NCI-H1694 treated with DMSO at 0.1 percent for 48 hours (cell line): ENCODE results near the gene RSPH10B.
A peak's percentile ranks its signal among the peaks of the same experiment; 100 is the strongest.
"Not testable (repeated sequence)": the region's sequence is repeated elsewhere in the genome, so short reads cannot be mapped to it uniquely, and the experiment has no call there.

Source experiments
- DNase-seq: peaks from one replicate; lab custom pipeline; 2025; lab: John Stamatoyannopoulos, UW

RSPH10B gene

DNA sequence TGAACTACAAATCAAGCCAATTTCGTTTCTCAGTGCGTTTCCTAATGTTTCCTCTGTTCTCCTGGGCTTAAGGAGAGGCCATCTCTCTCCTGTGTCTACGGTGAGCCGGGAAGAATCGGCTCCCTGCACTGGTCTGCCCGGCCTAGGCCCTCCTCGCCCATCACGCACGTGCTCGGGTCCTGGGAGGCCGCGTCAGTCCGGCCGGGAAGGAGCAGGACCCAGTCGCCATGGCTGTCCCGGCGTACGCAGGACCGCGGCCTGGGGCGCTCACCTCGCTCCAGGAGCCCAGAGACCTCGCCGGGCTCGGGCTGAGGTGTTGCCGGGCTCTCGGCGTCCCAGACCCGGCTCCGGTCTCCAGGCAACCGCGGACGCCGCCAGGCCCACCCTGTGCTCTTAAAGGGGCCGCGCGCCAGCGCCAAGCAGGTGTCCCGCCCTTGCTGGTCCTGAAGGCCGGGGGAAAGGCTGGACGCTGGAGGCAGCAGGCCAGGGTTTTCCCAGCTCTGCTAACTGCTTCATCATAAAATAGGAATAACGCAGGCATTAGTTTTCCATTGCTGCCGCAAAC, at the start of gene RSPH10B:
Gene RSPH10B, minus strand, starts transcription at position 343 of the 565 bp plus-strand sequence. CDS start 3,573 bp downstream, outside the sequence.
- not testable (repeated sequence) for DNase-seq

DNA sequence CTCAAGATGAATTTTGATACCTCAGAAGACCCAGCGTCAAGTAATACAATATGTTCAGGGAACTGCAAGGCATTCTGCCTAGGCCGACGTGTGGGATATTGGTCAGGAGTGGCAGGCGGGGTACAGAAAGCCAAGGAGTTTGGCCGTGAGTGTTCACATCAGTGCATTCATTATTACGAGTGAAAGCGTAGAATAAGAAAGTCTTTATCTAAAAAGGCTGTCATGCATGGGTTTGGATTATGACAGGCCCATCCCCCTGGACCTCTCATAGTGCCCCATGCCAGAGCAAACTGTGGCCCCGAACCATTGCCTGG, 46.1 kb upstream of the RSPH10B start:
- no peak for DNase-seq

DNA sequence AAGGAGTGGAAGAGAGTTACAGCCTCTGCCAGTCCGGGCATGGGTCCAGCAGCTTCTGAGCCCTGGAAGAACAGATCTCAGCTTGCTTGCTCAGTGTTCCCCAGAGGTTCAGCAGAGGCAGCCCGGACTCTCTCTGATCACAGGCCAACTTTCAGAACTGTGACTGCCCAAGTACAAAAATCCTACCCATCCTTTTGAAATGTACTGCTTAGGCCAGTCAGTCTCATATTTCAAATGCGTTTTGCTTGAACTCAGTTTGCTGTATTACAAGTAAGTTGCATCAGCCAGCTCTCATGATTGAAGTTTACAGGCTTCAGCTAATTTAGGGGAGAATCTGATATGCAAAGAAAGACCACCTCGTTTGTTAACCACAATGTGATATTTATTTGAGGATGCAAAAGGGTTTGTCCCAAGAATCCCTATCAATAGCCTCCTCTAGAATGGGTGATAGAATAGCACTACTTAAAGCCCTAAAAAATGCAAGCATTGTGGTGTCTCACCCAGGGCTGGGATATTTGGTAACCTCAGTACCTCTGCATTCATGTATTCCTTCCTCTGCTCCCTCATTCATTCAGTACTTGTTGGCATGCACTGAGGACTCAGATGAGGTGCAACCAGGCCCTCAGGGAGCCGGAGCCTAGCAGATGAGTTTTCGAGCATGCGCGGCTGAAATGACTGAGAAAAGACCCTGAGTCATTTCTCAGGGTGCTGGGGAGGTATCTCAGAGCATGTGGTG, 45.6 kb upstream of the RSPH10B start:
- no peak for DNase-seq

DNA sequence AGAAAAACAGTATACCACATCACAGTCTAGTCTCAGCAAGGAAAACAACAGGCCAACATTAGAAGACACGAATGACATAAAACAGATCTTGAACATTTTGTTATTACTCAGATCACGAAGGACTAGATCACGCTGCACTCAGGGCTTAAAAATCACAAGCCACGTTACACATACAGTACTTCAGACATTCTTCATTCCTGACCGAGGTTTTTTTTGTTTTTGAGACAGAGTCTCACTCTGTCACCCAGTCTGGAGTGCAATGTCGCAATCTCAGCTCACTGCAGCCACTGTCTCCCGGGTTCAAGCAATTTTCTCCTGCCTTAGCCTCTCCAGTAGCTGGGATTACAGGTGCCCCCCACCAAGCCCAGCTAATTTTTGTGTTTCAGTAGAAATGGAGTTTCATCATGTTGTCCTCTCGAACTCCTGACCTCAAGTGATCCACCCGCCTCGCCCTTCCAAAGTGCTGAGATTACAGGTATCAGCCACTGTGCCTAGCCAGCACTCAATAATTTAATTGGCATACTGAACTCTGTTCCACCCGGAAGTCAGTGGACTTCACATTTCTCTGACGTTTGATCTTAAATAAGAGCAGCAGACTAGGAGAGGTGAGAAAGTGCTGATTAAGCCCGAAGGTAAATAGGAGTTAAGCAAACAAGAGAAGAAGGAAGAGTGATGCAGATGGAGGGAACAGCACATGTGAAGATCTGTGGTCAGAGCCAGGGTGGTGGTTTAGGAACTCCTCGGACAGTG, 42.0 kb upstream of the RSPH10B start:
- DNase-seq = no peak

DNA sequence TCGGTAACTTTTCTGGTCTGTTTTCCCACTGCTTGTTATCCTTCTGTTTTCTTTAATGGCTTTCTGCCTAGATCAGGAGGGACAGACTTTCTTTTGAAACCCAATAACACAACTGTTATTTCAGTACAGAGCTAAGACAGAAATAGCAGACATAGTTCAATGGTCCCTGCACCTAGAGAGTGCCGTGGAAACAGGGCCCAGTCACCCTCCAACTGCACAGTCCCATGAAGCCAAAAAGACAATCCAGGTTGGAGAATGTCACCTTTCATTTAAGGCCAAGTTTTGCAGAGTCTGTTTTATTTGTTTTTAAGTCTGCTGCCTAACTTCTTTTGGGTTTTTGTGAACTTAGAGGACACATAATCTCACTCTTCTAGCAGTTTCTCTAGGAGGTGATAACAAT, 41.1 kb upstream of the RSPH10B start:
- DNase-seq = no peak

DNA sequence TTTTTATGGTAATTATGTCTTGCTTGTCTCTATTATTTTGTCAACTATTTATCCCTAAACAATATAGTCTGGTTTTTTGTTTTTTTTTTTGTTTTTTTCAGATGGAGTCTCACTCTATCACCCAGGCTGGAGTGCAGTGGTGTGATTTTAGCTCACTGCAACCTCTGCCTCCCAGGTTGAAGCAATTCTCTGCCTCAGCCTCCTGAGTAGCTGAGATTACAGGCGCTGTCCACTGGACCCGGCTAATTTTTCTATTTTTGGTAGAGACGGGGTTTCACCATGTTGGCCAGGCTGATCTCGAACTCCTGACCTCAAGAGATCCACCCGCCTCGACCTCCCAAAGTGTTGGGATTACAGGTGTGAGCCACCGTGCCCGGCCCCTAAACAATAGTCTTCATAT, 39.9 kb upstream of the RSPH10B start:
- not testable (repeated sequence) for DNase-seq

DNA sequence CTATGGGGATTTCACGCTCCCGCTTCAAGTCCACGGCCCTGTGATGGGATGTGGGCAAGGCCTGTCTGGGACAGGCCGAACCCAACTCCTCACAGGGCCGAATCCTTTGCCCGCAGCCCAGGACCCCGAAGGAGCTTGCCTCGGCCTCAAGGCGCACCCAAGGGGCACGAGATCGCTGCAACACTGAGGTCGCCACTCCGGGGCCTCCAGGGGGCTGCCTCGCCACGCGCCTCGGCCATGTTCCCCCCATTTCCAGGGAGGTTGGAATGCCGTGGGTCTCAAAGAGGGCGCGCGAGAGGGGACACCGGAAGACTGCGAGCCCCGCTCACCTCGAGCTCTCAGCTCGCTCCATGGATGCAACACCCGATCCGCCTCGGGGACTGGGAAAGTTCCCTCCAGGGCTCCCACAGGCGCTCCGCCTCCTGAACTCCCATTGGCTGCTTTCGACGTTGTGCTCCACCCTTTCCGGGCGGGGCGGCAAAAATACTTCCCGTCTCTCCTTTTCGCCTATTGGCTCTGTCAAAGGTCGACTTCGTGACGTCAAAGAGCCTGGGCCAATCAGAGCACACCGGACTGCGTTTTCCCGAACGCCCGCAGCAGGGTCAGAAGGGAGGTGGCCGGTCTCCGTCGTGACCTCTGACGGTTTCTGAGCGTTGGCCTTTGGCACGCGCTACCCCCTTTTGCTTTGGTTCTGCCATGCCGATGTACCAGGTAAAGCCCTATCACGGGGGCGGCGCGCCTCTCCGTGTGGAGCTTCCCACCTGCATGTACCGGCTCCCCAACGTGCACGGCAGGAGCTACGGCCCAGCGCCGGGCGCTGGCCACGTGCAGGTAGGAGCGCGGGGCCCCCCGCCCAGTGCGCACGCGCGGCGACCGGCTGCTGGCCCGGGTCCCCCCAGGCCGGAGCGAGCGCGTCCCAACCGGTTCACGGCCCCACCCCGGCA, 38.5 kb upstream of the RSPH10B start, which contains the start of the genes AIMP2 and PMS2:
Gene AIMP2, plus strand, starts transcription at position 605 of the 944 bp plus-strand sequence. Its CDS starts 92 bp downstream, at position 697.
Gene PMS2, minus strand, starts transcription at position 382 of the 944 bp plus-strand sequence. Its CDS starts 30 bp downstream, at position 352.
- peak; percentile 98 for DNase-seq

DNA sequence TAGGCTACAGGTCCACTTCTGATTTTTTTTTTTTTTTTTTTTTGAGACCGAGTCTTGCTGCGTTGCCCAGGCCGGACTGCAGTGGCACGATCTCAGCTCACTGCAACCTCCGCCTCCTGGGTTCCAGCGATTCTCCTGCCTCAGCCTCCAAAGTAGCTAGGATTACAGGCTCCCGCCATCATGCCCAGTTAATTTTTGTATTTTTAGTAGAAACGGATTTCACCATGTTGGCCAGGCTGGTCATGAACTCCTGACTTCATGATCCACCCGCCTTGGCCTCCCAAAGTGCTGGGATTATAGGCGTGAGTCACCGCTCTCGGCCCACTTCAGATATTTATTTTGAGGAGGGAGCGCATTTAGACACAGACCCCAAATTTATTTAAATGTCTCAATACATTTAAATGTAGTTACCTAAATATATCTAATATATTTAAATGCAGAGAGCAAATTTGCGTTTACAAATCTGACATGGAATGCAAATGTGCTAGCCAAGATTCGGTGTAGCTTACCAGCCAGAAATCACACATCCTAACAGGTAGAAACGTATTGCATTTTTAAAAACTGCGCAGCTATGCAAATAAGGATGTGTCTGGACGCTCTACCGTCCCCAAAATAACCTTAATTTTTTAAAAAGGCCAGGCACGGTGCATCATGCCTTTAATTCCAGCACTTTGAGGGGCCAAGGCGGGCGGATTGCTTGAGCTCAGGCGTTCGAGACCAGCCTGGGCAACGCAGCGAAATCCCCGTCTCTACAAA, 37.5 kb upstream of the RSPH10B start:
- not testable (repeated sequence) for DNase-seq

DNA sequence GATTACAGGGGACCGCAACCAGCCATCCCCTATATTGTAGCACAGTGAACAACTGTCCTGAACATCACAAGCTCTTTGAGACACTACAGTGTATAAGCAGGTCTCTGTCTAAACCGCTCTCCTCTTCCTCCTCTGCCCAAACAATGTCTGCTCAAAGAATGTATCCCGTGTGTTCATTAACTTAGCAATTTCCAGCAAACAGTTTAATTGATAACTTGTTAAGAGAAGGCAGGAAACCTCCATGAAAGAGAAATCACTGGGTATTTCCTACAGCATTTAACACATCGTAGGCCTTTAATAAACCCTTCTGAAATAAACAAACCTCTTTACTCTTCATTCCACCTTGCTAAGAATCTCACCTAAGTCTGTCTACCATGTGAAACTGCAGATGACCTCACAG, 36.9 kb upstream of the RSPH10B start:
- DNase-seq = no peak

DNA sequence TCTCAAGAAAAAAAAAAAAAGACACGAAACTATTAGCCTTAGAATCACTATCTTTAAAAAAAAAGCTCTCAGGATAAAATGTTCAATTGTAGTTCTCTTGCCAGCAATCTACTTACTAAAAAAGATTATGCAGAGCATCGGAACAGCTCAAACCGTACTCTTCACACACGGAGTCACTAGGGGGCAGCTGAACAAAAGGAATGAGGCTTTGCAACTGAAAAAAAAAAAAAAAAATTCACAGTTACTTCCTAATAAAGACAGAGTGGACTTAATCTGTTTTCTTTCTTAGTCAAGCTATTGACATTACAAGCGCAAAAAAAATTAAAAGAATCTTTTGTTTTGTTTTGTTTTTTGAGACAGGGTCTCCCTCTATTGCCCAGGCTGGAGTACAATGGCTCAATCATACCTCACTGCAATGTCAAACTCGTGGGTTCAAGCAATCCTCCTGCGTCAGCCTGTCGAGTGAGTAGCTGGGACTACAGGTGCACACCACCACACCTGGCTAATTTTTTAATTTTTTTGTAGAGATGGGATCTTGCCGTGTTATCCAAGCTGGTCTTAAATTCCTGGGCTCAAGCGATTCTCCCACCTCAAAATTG, 26.8 kb upstream of the RSPH10B start:
- DNase-seq = peak; percentile 47

DNA sequence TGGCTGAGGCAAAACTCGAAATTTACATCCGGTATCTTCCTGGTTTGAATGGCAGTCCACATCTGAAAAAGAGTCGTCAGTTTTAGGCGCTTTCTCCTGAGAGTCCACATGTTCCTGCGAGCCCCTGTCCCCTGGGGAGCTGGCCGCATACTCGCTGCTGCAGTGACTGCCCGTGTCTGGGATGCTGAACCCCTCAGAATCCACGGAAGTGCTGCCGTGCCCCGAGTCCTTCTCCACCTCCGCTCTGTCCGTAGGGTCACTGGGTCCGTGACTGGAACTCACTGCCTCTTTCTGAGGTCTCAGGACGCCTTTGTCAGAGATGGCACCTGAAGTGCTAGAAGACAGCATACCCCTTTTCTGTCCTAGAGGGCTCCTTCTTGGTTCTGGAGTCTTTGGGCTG, 16.6 kb upstream of the RSPH10B start:
- DNase-seq = not testable (repeated sequence)

DNA sequence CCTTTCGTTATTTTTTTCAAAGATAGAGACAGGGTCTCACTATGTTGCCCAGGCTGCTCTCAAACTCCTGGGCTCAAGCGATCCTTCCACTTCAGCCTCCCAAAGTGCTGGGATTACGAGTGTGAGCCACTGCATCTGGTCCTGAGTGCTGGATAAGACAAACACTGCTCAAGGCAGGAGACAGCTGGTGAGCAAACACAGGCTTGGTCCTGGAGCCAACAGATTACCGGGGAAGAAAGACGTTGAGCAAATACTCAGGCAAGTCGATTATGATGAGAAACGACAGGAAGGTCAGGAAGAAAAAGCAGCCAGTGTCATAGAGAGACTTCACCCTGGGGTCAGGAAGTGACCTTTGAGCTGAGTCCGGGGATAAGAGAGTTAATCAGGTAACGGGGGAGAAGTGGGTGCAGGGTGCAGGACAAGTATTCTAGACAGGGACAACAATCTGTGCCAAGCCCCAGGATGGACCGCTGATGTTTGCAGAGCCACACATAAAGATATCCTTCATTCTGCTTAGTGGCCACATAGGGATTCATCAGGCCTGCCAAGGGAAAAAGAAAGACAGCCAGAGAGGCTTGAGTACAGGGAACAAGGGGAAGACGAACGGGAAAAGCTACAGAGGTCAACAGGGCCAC, 9.3 kb upstream of the RSPH10B start:
- DNase-seq = not testable (repeated sequence)

DNA sequence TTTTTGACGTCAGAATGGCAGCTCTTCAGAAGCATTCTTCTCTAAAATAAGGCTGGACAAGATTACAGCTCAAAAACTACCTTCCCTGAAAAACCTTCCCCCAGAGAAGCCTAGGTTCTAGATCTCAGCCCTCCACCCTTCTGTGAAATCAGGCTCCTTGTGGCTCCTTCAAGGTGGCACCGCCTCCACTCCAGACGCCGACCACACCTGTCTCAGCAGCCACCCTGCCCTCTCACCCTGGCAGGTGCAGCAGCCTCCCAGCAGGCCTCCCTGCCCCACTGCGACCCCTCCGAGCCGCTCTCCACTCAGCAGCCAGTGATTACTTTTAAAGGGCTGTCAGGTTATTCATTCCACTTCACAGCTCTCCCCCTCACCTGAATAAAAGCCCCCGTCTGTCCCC, 3.1 kb upstream of the RSPH10B start:
- DNase-seq = not testable (repeated sequence)

DNA sequence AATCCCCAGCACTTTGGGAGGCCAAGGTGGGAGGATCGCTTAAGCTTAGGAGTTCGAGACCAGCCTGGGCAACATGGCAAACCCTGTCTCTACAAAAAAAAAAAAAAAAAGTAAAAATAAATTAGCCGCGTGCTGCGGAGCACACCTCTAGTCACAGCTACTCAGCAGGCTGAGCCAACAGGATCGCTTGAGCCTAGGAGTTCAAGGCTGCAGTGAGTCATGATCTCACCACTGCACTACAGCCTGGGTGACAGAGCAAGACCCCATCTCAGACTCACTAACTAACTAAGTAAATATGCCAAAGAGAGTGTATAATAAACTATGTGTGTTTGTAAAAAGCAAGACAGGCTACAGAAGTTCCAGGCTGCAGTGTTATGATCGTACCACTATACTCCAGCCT, 6.7 kb downstream of the RSPH10B start:
- DNase-seq = not testable (repeated sequence)

DNA sequence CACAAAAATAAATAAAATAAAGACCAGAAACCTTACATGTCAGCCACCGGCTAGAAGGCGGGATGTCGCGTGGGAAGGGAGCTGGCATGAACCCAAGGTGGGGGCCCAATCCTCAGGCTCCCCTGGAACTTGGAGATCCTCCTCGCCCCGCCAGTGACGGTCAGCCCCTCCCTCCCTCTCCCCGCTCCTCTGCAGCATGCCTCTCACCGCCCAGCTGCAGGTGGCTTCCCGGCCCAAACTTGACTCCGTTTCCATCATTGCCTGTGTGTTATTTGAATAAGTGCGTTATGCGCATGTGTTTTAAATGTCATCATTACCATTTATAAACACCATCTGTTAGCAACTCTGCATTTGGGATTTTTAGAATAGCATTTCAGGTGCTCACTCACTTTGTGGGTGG, 7.3 kb downstream of the RSPH10B start:
- DNase-seq = not testable (repeated sequence)

DNA sequence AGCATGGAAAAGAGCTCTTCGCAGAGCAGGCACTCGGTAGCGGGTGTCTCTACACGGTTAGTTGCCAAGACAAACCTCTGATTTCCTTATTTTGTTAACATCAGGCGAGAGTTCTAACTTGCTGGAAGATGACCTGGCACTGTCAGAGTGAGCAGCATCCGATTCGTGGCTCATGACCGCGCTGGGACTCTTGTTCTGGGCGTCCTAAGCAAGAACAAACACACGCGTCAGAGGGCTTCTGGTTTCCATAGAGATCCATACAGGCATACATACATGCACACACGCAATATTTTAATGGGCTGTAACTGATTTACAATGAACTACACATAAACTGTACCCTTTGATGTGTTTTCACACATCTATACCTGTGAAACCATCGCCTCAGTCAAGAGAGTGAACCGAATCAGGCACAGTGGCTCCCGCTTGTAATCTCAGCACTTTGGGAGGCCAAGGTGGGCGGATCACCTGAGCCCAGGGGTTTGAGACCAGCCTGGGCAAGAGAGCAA, 35.5 kb downstream of the RSPH10B start:
- DNase-seq = not testable (repeated sequence)

DNA sequence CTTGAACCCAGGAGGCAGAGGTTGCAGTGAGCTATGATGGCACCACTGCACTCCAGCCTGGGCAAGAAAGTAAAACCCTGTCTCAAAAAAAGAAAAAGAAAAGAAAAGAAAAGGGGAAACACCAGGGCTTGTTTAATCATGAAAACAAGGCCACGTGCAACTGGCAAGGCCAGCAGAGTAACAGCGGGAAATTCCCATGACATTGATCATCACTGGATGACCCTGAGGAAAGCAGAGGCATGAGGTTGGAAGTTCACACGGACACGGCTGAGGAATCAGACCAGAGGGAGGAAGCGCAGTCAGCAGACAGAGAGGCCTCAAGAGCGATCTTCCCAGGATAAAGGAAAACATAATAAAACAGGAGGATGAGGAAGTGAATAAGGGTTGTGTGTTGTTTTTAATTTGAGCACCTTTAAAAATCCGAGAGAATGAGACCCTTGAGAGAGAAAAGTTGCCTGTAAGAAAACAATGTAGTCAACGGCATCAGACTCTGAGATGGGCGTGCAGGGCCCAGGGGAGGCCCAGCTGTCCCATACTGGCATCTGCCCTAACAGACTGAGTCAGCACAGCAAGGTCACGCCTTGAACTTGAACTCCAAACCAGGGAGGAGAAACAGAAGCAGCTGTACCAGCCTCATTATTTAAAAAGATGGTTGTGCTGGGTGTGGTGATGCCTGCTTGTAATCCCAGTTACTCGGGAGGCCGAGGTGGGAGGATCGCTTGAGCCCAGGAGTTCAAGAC, 38.4 kb downstream of the RSPH10B start:
- DNase-seq = not testable (repeated sequence)

DNA sequence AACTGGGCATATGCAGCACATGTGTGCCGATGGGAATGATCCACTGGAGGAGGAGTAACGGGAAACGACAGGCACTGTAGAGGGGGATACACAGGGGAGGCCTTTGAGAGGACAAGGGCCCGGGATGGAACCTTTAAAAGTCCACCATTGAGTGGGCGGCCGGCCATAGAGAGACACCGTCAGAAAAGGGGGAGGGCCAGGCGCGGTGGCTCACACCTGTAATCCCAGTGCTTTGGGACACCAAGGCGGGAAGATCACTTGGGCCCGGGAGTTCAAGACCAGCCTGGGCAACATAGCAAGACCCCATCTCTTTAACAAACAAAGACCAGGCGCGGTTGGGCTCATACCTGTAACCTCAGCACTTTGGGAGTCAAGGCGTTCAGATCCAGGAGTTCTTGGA, 39.2 kb downstream of the RSPH10B start:
- not testable (repeated sequence) for DNase-seq

DNA sequence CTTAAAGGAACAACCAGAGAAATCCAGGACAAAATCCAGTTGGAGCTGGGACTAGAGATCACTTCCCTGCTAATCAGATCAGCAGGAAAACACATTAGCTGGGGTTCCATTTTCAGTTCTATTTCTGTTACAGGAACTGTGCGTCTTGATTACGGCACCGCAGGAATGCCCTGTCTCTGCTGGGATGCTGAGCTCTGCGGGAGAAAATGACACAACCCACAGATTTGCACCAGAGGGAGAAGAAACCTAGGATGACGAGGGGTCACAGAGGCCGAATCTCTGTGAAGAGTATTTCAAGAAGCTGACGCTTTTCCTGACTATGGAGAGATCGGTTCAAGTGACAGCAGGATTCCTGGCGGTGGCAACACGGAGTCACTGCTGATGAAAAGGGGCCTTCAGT, 40.2 kb downstream of the RSPH10B start:
- DNase-seq = not testable (repeated sequence)
